HepG2 (cell line): Measurements from ENCODE around the gene BIRC6. TPM values are rescaled to one million over a fixed set of nuclear protein-coding genes. Genes with fewer than 3 reads are reported as not detected.

Experiments
- ASH2L ChIP-seq: fragments of 300-600, 200-600 bp; sonication (generic); IDR thresholded peaks from 2 replicates; pipeline ENCODE4 v1.7.0; 2017; ENCODE audit warnings: low read depth, mild to moderate bottlenecking, moderate library complexity, mixed read lengths, low read length; ENCODE audit not compliant: insufficient read length
- ATM ChIP-seq: fragments of 450-650 bp; IDR thresholded peaks from 2 replicates; pipeline ENCODE4 v1.7.1; 2017; ENCODE audit warnings: mild to moderate bottlenecking, borderline replicate concordance
- ATRX ChIP-seq: sonication (generic); formaldehyde crosslinking; IDR thresholded peaks from 2 replicates; pipeline ENCODE4 v1.4.0; 2020; ENCODE audit warnings: missing genetic modification reagents, borderline replicate concordance
- CEBPB ChIP-seq: IDR thresholded peaks from 2 replicates; pipeline ENCODE4 v1.6.1; 2011; ENCODE audit warnings: low read depth, low read length, improper control_type of control experiment, borderline replicate concordance
- DNMT1 ChIP-seq: sonication (generic); formaldehyde crosslinking; IDR thresholded peaks from 2 replicates; pipeline ENCODE4 v1.5.1; 2020; ENCODE audit warnings: mild to moderate bottlenecking, missing genetic modification reagents
- HNRNPLL ChIP-seq: fragments of 200-400 bp; formaldehyde crosslinking; IDR thresholded peaks from 2 replicates; pipeline ENCODE4 v1.6.1; 2017; ENCODE audit warnings: mild to moderate bottlenecking, low read depth, low read length; ENCODE audit not compliant: poor library complexity, severe bottlenecking
- KLF12 ChIP-seq: sonication (generic); formaldehyde crosslinking; IDR thresholded peaks from 2 replicates; pipeline ENCODE4 v1.4.0; 2020; ENCODE audit warnings: missing genetic modification reagents, borderline replicate concordance
- MED1 ChIP-seq: sonication (generic); formaldehyde crosslinking; IDR thresholded peaks from 2 replicates; pipeline ENCODE4 v1.4.0; 2020; ENCODE audit warnings: missing genetic modification reagents
- MEIS1 ChIP-seq: sonication (generic); formaldehyde crosslinking; IDR thresholded peaks from 2 replicates; pipeline ENCODE4 v1.9.0; 2021; ENCODE audit warnings: mild to moderate bottlenecking, missing genetic modification reagents, moderate library complexity, borderline replicate concordance
- NCOA5 ChIP-seq: sonication (generic); formaldehyde crosslinking; IDR thresholded peaks from 2 replicates; pipeline ENCODE4 v1.4.0; 2020; ENCODE audit warnings: missing genetic modification reagents
- NFE2 ChIP-seq: sonication (generic); formaldehyde crosslinking; IDR thresholded peaks from 2 replicates; pipeline ENCODE4 v1.4.0; 2020; ENCODE audit warnings: missing genetic modification reagents
- TOE1 ChIP-seq: sonication (generic); formaldehyde crosslinking; IDR thresholded peaks from 2 replicates; pipeline ENCODE4 v1.4.0; 2020; ENCODE audit warnings: mild to moderate bottlenecking, missing genetic modification reagents
- ZFX ChIP-seq: sonication (generic); formaldehyde crosslinking; IDR thresholded peaks from 2 replicates; pipeline ENCODE4 v1.4.0; 2020; ENCODE audit warnings: mild to moderate bottlenecking, low read depth, missing genetic modification reagents, moderate library complexity
- ZNF160 ChIP-seq: sonication (generic); formaldehyde crosslinking; IDR thresholded peaks from 2 replicates; pipeline ENCODE4 v1.8.0; 2022; ENCODE audit warnings: mild to moderate bottlenecking, inconsistent platforms, missing genetic modification reagents
- ZNF569 ChIP-seq: sonication (generic); formaldehyde crosslinking; IDR thresholded peaks from 2 replicates; pipeline ENCODE4 v1.5.0; 2020; ENCODE audit warnings: mild to moderate bottlenecking, missing genetic modification reagents, moderate library complexity, borderline replicate concordance
- ZNF749 ChIP-seq: sonication (generic); formaldehyde crosslinking; IDR thresholded peaks from 2 replicates; pipeline ENCODE4 v1.8.0; 2022; ENCODE audit warnings: mild to moderate bottlenecking, missing genetic modification reagents, moderate library complexity, borderline replicate concordance
- ZNF788 ChIP-seq: sonication (generic); formaldehyde crosslinking; IDR thresholded peaks from 2 replicates; pipeline ENCODE4 v1.5.0; 2020; ENCODE audit warnings: mild to moderate bottlenecking, missing genetic modification reagents, borderline replicate concordance
- polyA plus RNA-seq, 8 experiments: library from polyadenylated mRNA; depleted of rRNA in 3 of 8; stranded (reverse) in 7 of 8; unstranded in 1 of 8; fragments of >200 nt; fragmentation: Illumina TruSeq in 4 of 8; extraction: Trizol in 4 of 8; gene quantifications; 2 replicates each; pipeline versions ENCODE4 v1.2.1 to v1.2.3, GENCODE V29; 2011 to 2016; ENCODE audit warnings: low read depth in 4 of 8, missing spikeins in 1 of 8, mixed read lengths in 1 of 8; ENCODE audit not compliant: insufficient read depth in 1 of 8
- total RNA-seq, 5 experiments: library from RNA; depleted of rRNA; stranded (reverse); fragments of >200 nt; fragmentation: Illumina TruSeq; extraction: Trizol; gene quantifications; 2 replicates each; pipeline ENCODE4 v1.2.3, GENCODE V29; 2016; ENCODE audit warnings: low read depth in 1 of 5
- TF ChIP-seq, protein P1 (sequence below): fragments of 450-650 bp; IDR thresholded peaks from 2 replicates; pipeline ENCODE4 v1.6.1; 2017; ENCODE audit warnings: mild to moderate bottlenecking
- TF ChIP-seq, protein P2 (sequence below): sonication (generic); formaldehyde crosslinking; IDR thresholded peaks from 2 replicates; pipeline ENCODE4 v1.4.0; 2020; ENCODE audit warnings: missing genetic modification reagents, low read depth, mild to moderate bottlenecking, borderline replicate concordance
- TF ChIP-seq, protein P3 (sequence below): sonication (generic); formaldehyde crosslinking; IDR thresholded peaks from 2 replicates; pipeline ENCODE4 v1.5.1; 2020; ENCODE audit warnings: mild to moderate bottlenecking, missing genetic modification reagents

Gene BIRC6
- total and polyA plus RNA-seq, 2 of the 13 experiments (the other 11 are each of a cell fraction or from before 2014, with no cell fraction given) = 65.6 to 120 TPM

DNA sequence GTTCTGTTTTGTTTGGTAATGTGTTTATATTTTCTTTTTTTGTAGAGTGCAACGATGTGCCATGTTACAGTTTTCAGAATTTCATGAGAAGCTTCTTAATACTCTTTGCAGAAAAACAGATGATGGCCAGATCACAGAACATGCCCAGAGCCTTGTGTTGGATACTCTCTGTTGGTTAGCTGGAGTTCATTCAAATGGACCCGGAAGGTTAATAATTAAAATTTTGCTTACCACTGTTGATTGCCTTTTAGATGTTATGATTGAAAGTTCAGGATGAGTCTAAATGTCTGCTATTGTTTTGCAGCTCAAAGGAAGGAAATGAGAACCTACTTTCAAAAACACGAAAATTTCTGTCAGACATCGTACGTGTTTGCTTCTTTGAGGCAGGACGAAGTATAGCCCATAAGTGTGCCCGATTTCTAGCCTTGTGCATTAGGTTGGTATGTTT, 85.2 kb downstream of the BIRC6 start (continued):
- no peak for TF ChIP-seq ZNF569 (CRISPR knock-in tag)
- TF ChIP-seq ATRX (CRISPR knock-in tag) = no peak
- no peak for TF ChIP-seq ATM
- TF ChIP-seq, protein P1, sequence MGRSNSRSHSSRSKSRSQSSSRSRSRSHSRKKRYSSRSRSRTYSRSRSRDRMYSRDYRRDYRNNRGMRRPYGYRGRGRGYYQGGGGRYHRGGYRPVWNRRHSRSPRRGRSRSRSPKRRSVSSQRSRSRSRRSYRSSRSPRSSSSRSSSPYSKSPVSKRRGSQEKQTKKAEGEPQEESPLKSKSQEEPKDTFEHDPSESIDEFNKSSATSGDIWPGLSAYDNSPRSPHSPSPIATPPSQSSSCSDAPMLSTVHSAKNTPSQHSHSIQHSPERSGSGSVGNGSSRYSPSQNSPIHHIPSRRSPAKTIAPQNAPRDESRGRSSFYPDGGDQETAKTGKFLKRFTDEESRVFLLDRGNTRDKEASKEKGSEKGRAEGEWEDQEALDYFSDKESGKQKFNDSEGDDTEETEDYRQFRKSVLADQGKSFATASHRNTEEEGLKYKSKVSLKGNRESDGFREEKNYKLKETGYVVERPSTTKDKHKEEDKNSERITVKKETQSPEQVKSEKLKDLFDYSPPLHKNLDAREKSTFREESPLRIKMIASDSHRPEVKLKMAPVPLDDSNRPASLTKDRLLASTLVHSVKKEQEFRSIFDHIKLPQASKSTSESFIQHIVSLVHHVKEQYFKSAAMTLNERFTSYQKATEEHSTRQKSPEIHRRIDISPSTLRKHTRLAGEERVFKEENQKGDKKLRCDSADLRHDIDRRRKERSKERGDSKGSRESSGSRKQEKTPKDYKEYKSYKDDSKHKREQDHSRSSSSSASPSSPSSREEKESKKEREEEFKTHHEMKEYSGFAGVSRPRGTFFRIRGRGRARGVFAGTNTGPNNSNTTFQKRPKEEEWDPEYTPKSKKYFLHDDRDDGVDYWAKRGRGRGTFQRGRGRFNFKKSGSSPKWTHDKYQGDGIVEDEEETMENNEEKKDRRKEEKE = no peak
- peak; percentile 82 for TF ChIP-seq ASH2L
- TF ChIP-seq NFE2 = no peak
- TF ChIP-seq, protein P2, sequence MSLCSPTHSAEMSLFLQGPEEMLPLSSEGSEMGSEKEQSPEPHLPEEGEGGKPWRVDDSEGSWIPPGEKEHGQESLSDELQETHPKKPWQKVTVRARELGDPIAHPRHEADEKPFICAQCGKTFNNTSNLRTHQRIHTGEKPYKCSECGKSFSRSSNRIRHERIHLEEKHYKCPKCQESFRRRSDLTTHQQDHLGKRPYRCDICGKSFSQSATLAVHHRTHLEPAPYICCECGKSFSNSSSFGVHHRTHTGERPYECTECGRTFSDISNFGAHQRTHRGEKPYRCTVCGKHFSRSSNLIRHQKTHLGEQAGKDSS = no peak
- no peak for TF ChIP-seq ZNF749 (CRISPR knock-in tag)
- TF ChIP-seq CEBPB = no peak
- peak; percentile 48; the same call in 1 of the 2 replicates for TF ChIP-seq MED1 (CRISPR knock-in tag)
- TF ChIP-seq DNMT1 (CRISPR knock-in tag) = no peak
- TF ChIP-seq NCOA5 (CRISPR knock-in tag) = no peak
- no peak for TF ChIP-seq HNRNPLL
- no peak for TF ChIP-seq KLF12 (CRISPR knock-in tag)
- 0 out of 2 replicates have a peak, but pooled peaks have one; percentile 22 for TF ChIP-seq TOE1 (CRISPR knock-in tag)
- peak; percentile 47; the same call in 1 of the 2 replicates for TF ChIP-seq MEIS1 (CRISPR knock-in tag)
- TF ChIP-seq ZNF788 = no peak
- TF ChIP-seq ZNF160 = no peak
- TF ChIP-seq, protein P3, sequence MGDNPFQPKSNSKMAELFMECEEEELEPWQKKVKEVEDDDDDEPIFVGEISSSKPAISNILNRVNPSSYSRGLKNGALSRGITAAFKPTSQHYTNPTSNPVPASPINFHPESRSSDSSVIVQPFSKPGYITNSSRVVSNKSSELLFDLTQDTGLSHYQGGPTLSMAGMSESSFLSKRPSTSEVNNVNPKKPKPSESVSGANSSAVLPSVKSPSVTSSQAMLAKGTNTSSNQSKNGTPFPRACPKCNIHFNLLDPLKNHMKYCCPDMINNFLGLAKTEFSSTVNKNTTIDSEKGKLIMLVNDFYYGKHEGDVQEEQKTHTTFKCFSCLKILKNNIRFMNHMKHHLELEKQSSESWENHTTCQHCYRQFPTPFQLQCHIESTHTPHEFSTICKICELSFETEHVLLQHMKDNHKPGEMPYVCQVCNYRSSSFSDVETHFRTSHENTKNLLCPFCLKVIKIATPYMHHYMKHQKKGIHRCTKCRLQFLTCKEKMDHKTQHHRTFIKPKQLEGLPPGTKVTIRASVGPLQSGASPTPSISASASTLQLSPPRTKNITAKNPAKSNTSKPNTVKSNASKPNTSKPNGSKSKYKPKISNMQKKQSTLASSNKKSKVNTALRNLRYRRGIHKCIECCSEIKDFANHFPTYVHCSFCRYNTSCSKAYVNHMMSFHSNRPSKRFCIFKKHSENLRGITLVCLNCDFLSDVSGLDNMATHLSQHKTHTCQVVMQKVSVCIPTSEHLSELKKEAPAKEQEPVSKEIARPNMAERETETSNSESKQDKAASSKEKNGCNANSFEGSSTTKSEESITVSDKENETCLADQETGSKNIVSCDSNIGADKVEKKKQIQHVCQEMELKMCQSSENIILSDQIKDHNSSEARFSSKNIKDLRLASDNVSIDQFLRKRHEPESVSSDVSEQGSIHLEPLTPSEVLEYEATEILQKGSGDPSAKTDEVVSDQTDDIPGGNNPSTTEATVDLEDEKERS (CRISPR knock-in tag) = 0 out of 2 replicates have a peak, but pooled peaks have one; percentile 22
- TF ChIP-seq ZFX (CRISPR knock-in tag) = no peak
